GM21825 (cell line): Measurements from ENCODE around the gene PRRX2.
"Not testable (repeated sequence)": the region's sequence is repeated elsewhere in the genome, so short reads cannot be mapped to it uniquely, and the experiment has no call there.

Experiments used
- ATAC-seq: cut with Tn5 transposase; IDR thresholded peaks from one replicate; pipeline ENCODE4 v1.9.1; 2021; ENCODE audit warnings: mild to moderate bottlenecking, moderate library complexity; ENCODE audit not compliant: unreplicated experiment

Gene PRRX2

GRCh38 chr9:129751841-129752801 is 86.7 kb downstream of the PRRX2 start:
- ATAC-seq: no peak

GRCh38 chr9:129752900-129753729 is 87.7 kb downstream of the PRRX2 start, which contains the start of gene PTGES:
Gene PTGES (minus strand): TSS chr9:129753042. CDS start chr9:129753012, 30 bp downstream.
- no peak for ATAC-seq

GRCh38 chr9:129755151-129755550 is 89.7 kb downstream of the PRRX2 start:
- no peak for ATAC-seq

GRCh38 chr9:129756191-129756590 is 90.7 kb downstream of the PRRX2 start:
- no peak for ATAC-seq

- no peak for ATAC-seq
Measured at GRCh38 chr9:129757045-129757444, 91.6 kb downstream of the PRRX2 start.

- ATAC-seq: no peak
Measured at GRCh38 chr9:129759319-129759718, 93.9 kb downstream of the PRRX2 start.

GRCh38 chr9:129759804-129760502 is 94.5 kb downstream of the PRRX2 start:
- ATAC-seq: no peak

- not testable (repeated sequence) for ATAC-seq
Measured at GRCh38 chr9:129760784-129761183, 95.3 kb downstream of the PRRX2 start.

GRCh38 chr9:129761293-129761900 is 96.0 kb downstream of the PRRX2 start:
- no peak for ATAC-seq

- ATAC-seq: no peak
Measured at GRCh38 chr9:129761901-129762369, 96.5 kb downstream of the PRRX2 start.

- not testable (repeated sequence) for ATAC-seq
Measured at GRCh38 chr9:129762370-129762984, 97.0 kb downstream of the PRRX2 start.

- ATAC-seq: no peak
Measured at GRCh38 chr9:129762985-129763926, 97.8 kb downstream of the PRRX2 start.

- no peak for ATAC-seq
Measured at GRCh38 chr9:129765764-129766317, 100.4 kb downstream of the PRRX2 start.

- no peak for ATAC-seq
Measured at GRCh38 chr9:129768486-129768885, 103.0 kb downstream of the PRRX2 start.

- no peak for ATAC-seq
Measured at GRCh38 chr9:129769669-129770068, 104.2 kb downstream of the PRRX2 start.

- ATAC-seq: no peak
Measured at GRCh38 chr9:129770741-129771140, 105.3 kb downstream of the PRRX2 start.
